GM21381 (cell line): ENCODE data around the gene YPEL3.

Experiments used
- ATAC-seq: cut with Tn5 transposase; IDR thresholded peaks from one replicate; pipeline ENCODE4 v1.9.1; 2021; ENCODE audit warnings: mild to moderate bottlenecking, moderate library complexity; ENCODE audit not compliant: unreplicated experiment

Gene YPEL3

DNA sequence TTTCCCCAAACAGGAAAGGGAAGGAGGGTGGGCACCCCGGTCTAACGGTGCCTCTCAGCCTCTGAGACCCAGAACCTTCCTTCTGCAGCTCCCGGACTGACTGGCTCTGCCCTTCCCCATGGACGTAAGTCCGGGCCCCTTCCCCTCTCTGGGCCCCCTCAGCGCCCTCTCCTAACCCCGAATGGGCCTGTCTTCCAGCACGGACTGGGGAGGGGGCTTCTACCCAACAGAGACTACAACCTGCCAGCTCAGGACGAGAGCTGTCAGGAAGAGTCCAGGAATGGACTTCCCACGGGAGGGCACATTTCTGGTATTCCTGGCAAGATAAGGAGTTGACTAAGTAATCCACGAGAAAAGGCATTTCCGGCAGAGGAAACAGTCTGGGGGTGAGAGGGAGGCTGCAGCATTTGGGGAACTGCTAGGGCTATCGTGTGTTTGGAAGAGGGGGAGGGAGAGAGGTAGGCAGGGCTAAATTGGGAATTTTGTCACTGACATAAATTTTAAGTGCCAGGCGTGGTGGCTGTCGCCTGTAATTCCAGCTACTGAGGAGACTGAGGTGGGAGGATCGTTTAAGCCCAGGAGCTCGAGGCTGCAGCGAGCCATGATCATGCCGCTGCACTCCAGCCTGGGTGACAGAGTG is 42.5 kb downstream of the YPEL3 start:
- ATAC-seq = no peak

DNA sequence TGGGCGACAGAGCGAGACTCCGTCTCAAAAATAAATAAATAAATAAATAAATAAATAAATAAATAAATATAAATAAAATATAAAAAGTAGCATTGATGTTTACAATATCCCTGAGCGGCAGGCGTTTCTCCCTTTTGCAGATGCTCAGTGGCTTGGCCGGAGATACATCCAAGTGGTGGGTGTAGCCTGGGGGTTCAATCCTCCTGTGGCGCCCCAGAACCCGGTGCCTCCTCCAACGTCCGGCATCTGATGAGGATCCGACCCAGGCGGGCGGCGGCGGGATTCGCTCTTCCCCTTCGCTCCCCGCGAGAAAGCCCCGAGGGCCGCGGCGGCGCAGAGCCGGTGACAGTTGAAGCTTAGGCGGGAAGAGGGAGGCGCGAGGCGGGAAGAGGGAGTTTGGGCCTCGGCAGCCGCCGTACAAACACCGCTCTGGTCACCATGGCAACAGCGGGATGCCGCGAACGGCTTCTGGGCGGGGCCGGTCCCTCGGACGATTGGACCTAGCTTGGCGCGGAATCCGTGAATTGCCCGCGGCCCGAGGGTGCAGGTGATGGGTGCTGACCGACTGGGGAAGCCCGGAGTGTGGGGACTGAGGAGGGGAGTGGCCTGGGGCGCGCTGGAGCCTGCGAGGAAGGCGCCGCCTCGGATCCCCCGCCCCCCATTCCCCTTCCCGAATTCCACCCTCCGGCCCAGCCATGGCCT is 43.2 kb downstream of the YPEL3 start:
- peak; percentile 83 for ATAC-seq

DNA sequence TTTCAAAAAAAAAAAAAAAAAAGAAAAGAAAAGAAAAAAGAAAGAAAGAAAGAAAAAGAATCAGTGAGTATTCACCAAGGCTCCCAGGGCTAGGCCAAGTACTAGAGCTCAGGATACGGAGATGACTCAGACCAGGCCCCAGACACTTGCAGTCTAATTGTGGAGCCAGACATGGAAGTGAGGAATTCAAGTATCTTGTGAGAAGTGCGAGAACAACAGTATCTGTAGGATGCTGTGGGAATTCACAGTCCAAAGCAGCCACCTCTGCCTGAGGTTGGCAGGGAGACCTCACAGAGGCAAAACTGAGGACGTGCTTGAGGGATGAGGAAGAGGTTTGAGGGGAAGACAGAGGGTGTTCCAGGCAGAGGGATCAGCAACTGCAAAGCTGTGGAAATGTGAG is 44.5 kb downstream of the YPEL3 start:
- no peak for ATAC-seq

DNA sequence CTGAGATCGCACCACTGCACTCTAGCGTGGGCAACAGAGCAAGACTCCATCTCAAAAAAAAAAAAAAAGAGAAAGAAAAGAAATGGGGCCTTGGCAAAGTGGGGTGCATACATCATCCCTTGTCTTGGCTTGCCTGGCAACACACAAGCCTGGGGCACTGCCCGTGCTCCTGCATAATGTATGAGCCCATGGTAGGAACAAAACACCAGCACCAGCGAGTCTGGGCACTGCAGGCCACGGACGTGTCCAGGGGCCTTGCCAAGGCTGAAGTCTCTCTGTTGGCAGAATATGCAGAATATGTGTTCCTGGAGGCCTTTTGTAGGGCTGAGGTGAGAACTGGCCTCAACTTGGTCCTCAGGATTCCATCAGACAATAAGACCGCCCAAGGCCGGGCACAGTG is 46.1 kb downstream of the YPEL3 start:
- no peak for ATAC-seq

DNA sequence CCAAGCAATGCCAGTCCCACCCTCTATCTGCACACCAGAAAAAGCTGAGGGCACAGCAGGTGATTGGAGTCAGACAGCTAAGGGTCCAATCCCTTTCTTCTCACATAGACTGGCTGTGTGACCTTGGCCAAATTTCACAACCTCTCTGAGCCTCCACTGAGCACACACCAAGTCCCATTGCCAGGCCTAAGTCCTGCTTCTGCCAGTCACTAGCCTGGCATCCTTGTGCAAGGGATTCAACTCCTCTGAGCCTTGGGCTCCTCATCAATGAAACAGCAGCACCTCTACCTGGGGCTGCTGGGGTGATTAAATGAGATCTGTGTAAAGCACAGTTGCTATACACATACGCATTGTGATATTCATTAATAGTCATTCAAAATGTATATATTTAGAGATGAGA is 49.4 kb downstream of the YPEL3 start:
- ATAC-seq = no peak

DNA sequence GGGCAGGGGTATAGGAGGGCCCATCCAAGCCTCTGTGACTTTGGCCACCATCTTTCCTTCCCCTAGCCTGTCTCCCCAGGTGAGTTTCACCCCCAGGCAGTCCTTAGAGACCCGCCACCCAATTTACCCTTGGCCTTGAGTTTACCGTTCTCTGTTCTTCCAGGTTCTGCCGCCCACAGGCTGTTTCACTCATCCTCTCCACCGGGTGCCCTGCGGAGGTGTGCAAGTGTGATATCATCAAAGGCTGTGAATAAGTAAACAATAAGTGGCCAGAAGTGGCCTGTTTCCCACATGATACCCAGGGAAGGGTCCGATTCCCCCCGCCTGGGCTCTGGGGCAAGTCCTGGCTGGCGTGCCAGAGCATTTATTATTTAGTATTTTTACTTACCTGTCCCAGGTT is 49.8 kb downstream of the YPEL3 start:
- ATAC-seq = no peak
